KMS-11 (cell line): ENCODE results near the gene CLDN1.
A peak's percentile ranks its signal among the peaks of the same experiment; 100 is the strongest.

Source experiments
- H2AFZ ChIP-seq: fragments of 200-600 bp; sonication (generic); 2 replicates; pipeline ENCODE4 v1.6.1; 2016; ENCODE audit warnings: antibody characterized with exemption, mixed run types, low read depth
- H3K27ac ChIP-seq: fragments of 200-600 bp; sonication (generic); 2 replicates; pipeline ENCODE4 v1.6.1; 2016; ENCODE audit warnings: mild to moderate bottlenecking, mixed run types
- H3K27me3 ChIP-seq: fragments of 200-600 bp; sonication (generic); 2 replicates; pipeline ENCODE4 v1.6.1; 2017; ENCODE audit warnings: mild to moderate bottlenecking, low read depth, mixed run types, moderate library complexity; ENCODE audit not compliant: insufficient read depth
- H3K36me3 ChIP-seq: fragments of 200-600 bp; sonication (generic); 2 replicates; pipeline ENCODE4 v1.6.1; 2017; ENCODE audit warnings: mild to moderate bottlenecking, mixed run types; ENCODE audit not compliant: insufficient read depth
- H3K4me1 ChIP-seq: fragments of 200-600 bp; sonication (generic); 2 replicates; pipeline ENCODE4 v1.6.1; 2016; ENCODE audit warnings: mild to moderate bottlenecking, low read depth, mixed run types; ENCODE audit not compliant: poor library complexity, severe bottlenecking
- H3K4me2 ChIP-seq: fragments of 200-600 bp; sonication (generic); 2 replicates; pipeline ENCODE4 v1.7.0; 2016; ENCODE audit warnings: mild to moderate bottlenecking, mixed run types
- H3K4me3 ChIP-seq: fragments of 200-600 bp; sonication (generic); IDR thresholded peaks from 2 replicates; pipeline ENCODE4 v1.6.1; 2017; ENCODE audit warnings: low read depth, low read length, mixed read lengths; ENCODE audit not compliant: insufficient read depth
- H3K79me2 ChIP-seq: fragments of 200-600 bp; sonication (generic); 2 replicates; pipeline ENCODE4 v1.6.1; 2016; ENCODE audit warnings: low read depth, mixed run types; ENCODE audit not compliant: insufficient read depth
- H3K9ac ChIP-seq: fragments of 200-600 bp; sonication (generic); 2 replicates; pipeline ENCODE4 v1.6.1; 2016; ENCODE audit warnings: mild to moderate bottlenecking, mixed run types
- H4K20me1 ChIP-seq: fragments of 200-600 bp; sonication (generic); 2 replicates; pipeline ENCODE4 v1.6.1; 2016; ENCODE audit warnings: mild to moderate bottlenecking, mixed run types; ENCODE audit not compliant: insufficient read depth
- TF ChIP-seq, protein P1 (sequence below): fragments of 200-600 bp; sonication (generic); conservative IDR thresholded peaks from 2 replicates; pipeline ENCODE4 v1.6.1; 2017; ENCODE audit warnings: low read depth, mild to moderate bottlenecking, antibody characterized with exemption, low read length, moderate library complexity, mixed read lengths

Gene CLDN1

GRCh38 chr3:190368881-190369280 lies 46.6 kb upstream of the CLDN1 start:
- Histone ChIP-seq H3K36me3 (no peaks in the 10 kb centered on the region), H4K20me1 (no peaks in the 10 kb centered on the region), H3K4me2 (no peak overlapping the region), H3K27me3 (no peaks in the 10 kb centered on the region), H3K9ac (no peak overlapping the region), H2AFZ (no peak overlapping the region), H3K4me3 (no peak overlapping the region), H3K27ac (no peak overlapping the region), H3K4me1 (no peaks in the 10 kb centered on the region), H3K79me2 (no peaks in the 10 kb centered on the region)
- TF ChIP-seq, protein P1, sequence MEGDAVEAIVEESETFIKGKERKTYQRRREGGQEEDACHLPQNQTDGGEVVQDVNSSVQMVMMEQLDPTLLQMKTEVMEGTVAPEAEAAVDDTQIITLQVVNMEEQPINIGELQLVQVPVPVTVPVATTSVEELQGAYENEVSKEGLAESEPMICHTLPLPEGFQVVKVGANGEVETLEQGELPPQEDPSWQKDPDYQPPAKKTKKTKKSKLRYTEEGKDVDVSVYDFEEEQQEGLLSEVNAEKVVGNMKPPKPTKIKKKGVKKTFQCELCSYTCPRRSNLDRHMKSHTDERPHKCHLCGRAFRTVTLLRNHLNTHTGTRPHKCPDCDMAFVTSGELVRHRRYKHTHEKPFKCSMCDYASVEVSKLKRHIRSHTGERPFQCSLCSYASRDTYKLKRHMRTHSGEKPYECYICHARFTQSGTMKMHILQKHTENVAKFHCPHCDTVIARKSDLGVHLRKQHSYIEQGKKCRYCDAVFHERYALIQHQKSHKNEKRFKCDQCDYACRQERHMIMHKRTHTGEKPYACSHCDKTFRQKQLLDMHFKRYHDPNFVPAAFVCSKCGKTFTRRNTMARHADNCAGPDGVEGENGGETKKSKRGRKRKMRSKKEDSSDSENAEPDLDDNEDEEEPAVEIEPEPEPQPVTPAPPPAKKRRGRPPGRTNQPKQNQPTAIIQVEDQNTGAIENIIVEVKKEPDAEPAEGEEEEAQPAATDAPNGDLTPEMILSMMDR: no peak

DNA sequence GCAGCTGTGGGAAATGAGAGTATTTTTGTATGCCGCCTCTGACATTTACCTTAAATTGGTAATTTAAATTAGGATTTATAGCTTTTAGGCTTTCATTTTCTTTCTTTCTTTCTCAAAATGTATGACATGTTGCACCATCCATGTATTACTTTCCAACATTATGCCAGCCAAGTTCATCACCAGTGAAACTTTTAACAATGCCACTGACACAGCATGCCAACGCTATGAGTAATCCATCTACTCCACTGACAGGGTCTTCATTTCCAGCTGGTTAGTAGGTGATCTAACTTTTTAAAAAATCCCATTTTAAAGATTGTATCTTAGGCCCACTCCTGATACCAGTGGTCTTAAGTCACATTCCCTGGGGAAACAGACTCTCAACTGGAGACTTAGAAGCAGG lies 43.9 kb upstream of the CLDN1 start:
- Histone ChIP-seq H4K20me1 (no peaks in the 10 kb centered on the region), H3K36me3 (no peaks in the 10 kb centered on the region), H3K27me3 (no peaks in the 10 kb centered on the region), H3K9ac (no peak overlapping the region), H3K4me3 (no peak overlapping the region), H3K4me1 (peaks cover 15% of the 10 kb centered on the region), H3K4me2 (no peak overlapping the region), H3K79me2 (no peaks in the 10 kb centered on the region), H3K27ac (no peak overlapping the region), H2AFZ (no peak overlapping the region)
- TF ChIP-seq, protein P1: no peak

GRCh38 chr3:190362258-190362657 lies 40.0 kb upstream of the CLDN1 start:
- Histone ChIP-seq H3K4me3 (no peak overlapping the region), H3K27ac (no peak overlapping the region)

GRCh38 chr3:190361791-190362190 lies 39.5 kb upstream of the CLDN1 start:
- no peaks in the 10 kb centered on the region for H3K36me3 ChIP-seq
- no peak overlapping the region for H2AFZ ChIP-seq
- no peaks in the 10 kb centered on the region for H3K27me3 ChIP-seq
- H4K20me1 ChIP-seq: no peaks in the 10 kb centered on the region
- H3K27ac ChIP-seq: peak overlapping the region; percentile 25; the same call in 1 of the 2 replicates
- no peak overlapping the region for H3K9ac ChIP-seq
- H3K4me1 ChIP-seq: peaks cover 45% of the 10 kb centered on the region
- H3K4me3 ChIP-seq: no peak overlapping the region
- TF ChIP-seq, protein P1: no peak
- no peak overlapping the region for H3K4me2 ChIP-seq
- no peaks in the 10 kb centered on the region for H3K79me2 ChIP-seq

More at GRCh38 chr3:190362258-190362657, 40.0 kb upstream of the CLDN1 start:
- Histone ChIP-seq H3K79me2 (no peaks in the 10 kb centered on the region), H4K20me1 (no peaks in the 10 kb centered on the region), H3K36me3 (no peaks in the 10 kb centered on the region), H3K9ac (no peak overlapping the region), H3K4me1 (peaks cover 41% of the 10 kb centered on the region), H3K4me2 (no peak overlapping the region), H2AFZ (no peak overlapping the region), H3K27me3 (no peaks in the 10 kb centered on the region)
- TF ChIP-seq, protein P1: no peak
